CD14-positive monocyte (primary cell): ENCODE results near the gene VAV1. TPM values are rescaled to one million over a fixed set of nuclear protein-coding genes. Genes with fewer than 3 reads are reported as not detected.

Experiments
- DNase-seq, 3 donors: peaks; one replicate each; pipeline ENCODE4 v3.0.0-alpha.2; 2011 to 2022
- H2AFZ ChIP-seq: 2 replicates; pipeline ENCODE4 v1.6.0; 2012; ENCODE audit warnings: mild to moderate bottlenecking, low read depth, low read length, inconsistent platforms; ENCODE audit not compliant: insufficient read depth, poor library complexity, severe bottlenecking
- H3K27ac ChIP-seq, 2 donors: 1 replicate in 1 of 2; 2 replicates in 1 of 2; pipeline ENCODE4 v1.5.1; 2012 to 2013; ENCODE audit warnings: low read length in 2 of 2, control low read depth in 1 of 2, inconsistent platforms in 1 of 2, low read depth in 1 of 2, mild to moderate bottlenecking in 1 of 2
- H3K27me3 ChIP-seq, 2 donors: one replicate each; pipeline versions ENCODE4 v1.6.0 to v1.6.1; 2011 to 2013; ENCODE audit warnings: low read length in 2 of 2; ENCODE audit not compliant: control insufficient read depth in 2 of 2, insufficient read depth in 2 of 2
- H3K36me3 ChIP-seq, 2 donors: replicated peaks in 1 of 2; 1 replicate in 1 of 2; 2 replicates in 1 of 2; pipeline versions ENCODE4 v1.5.1 to v1.6.1; 2012 to 2013; ENCODE audit warnings: low read length in 2 of 2, control low read depth in 1 of 2, inconsistent platforms in 1 of 2, mild to moderate bottlenecking in 1 of 2; ENCODE audit not compliant: insufficient read depth in 2 of 2, control insufficient read depth in 1 of 2
- H3K4me1 ChIP-seq, 2 donors: 1 replicate in 1 of 2; 2 replicates in 1 of 2; pipeline versions ENCODE4 v1.5.1 to v1.6.1; 2012 to 2013; ENCODE audit warnings: low read length in 2 of 2, control low read depth in 1 of 2, inconsistent platforms in 1 of 2, mild to moderate bottlenecking in 1 of 2, moderate library complexity in 1 of 2; ENCODE audit not compliant: insufficient read depth in 2 of 2, control insufficient read depth in 1 of 2
- H3K4me2 ChIP-seq: replicated peaks from 2 replicates; pipeline ENCODE3; 2012; ENCODE audit warnings: low read length, moderate library complexity, mild to moderate bottlenecking; ENCODE audit not compliant: poor library complexity, severe bottlenecking; ENCODE audit errors: extremely low read depth
- H3K4me3 ChIP-seq, 3 experiments: fragments of 200-600 bp in 1 of 3; sonication (generic) in 1 of 3; replicated peaks in 1 of 3; 1 replicate in 2 of 3; 2 replicates in 1 of 3; pipeline ENCODE4 v1.5.1; 2011 to 2013; ENCODE audit warnings: low read length in 3 of 3, mild to moderate bottlenecking in 3 of 3, control low read depth in 2 of 3, low read depth in 2 of 3, inconsistent platforms in 1 of 3, moderate library complexity in 1 of 3
- H3K79me2 ChIP-seq: 2 replicates; pipeline ENCODE4 v1.6.0; 2012; ENCODE audit warnings: mild to moderate bottlenecking, control low read depth, inconsistent platforms, low read length, moderate library complexity; ENCODE audit not compliant: insufficient read depth
- H3K9ac ChIP-seq: 2 replicates; pipeline ENCODE4 v1.6.0; 2017; ENCODE audit warnings: low read length, mild to moderate bottlenecking; ENCODE audit not compliant: insufficient read depth, poor library complexity, severe bottlenecking
- H3K9me3 ChIP-seq, 2 donors: replicated peaks in 1 of 2; 1 replicate in 1 of 2; 2 replicates in 1 of 2; pipeline versions ENCODE4 v1.5.1 to v1.6.1; 2012 to 2013; ENCODE audit warnings: low read length in 2 of 2, control low read depth in 1 of 2; ENCODE audit not compliant: control insufficient read depth in 1 of 2, insufficient read depth in 1 of 2
- H4K20me1 ChIP-seq: 2 replicates; pipeline ENCODE4 v1.6.0; 2012; ENCODE audit warnings: mild to moderate bottlenecking, low read length, control low read depth, moderate library complexity; ENCODE audit not compliant: insufficient read depth
- H3K27ac Mint-ChIP-seq, 7 donors: one replicate each; pipeline ENCODE4 v1.8.0; 2020; ENCODE audit warnings: mild to moderate bottlenecking in 7 of 7, mixed read lengths in 7 of 7, moderate library complexity in 6 of 7, inconsistent platforms in 2 of 7
- H3K27me3 Mint-ChIP-seq, 3 donors: one replicate each; pipeline ENCODE4 v1.8.0; 2021 to 2022; ENCODE audit warnings: low read depth in 3 of 3, mild to moderate bottlenecking in 3 of 3, mixed read lengths in 3 of 3, moderate library complexity in 3 of 3, inconsistent platforms in 1 of 3
- H3K36me3 Mint-ChIP-seq, 2 donors: one replicate each; pipeline ENCODE4 v1.8.0; 2020; ENCODE audit warnings: mixed read lengths in 2 of 2, inconsistent platforms in 1 of 2, mild to moderate bottlenecking in 1 of 2
- H3K4me1 Mint-ChIP-seq: one replicate; pipeline ENCODE4 v1.8.0; 2020; ENCODE audit warnings: mild to moderate bottlenecking, mixed read lengths
- H3K4me3 Mint-ChIP-seq, 2 donors: one replicate each; pipeline ENCODE4 v1.8.0; 2020; ENCODE audit warnings: mild to moderate bottlenecking in 2 of 2, mixed read lengths in 2 of 2, moderate library complexity in 1 of 2
- H3K9me3 Mint-ChIP-seq, 7 donors: one replicate each; pipeline ENCODE4 v1.8.0; 2020 to 2022; ENCODE audit warnings: mixed read lengths in 7 of 7, mild to moderate bottlenecking in 6 of 7, moderate library complexity in 6 of 7, inconsistent platforms in 2 of 7
- CTCF ChIP-seq: fragments of 200-600 bp; IDR thresholded peaks from one replicate; pipeline ENCODE4 v1.8.0; 2022; ENCODE audit warnings: antibody characterized with exemption, mild to moderate bottlenecking
- WGBS: methylation state at CpG from one replicate; pipeline ENCODE4 v1.1.5; 2013; ENCODE audit warnings: missing lambda C conversion rate; ENCODE audit not compliant: insufficient coverage; 5-methylcytosine and 5-hydroxymethylcytosine counted together
- intact Hi-C, 2 donors: fragments of 100-400 bp; cut with micrococcal nuclease; formaldehyde crosslinking; loops; one replicate each; pipeline versions ENCODE4 v1.15.0 to v1.15.1; 2023
- polyA plus RNA-seq, 3 donors: library from polyadenylated mRNA; depleted of rRNA in 1 of 3; unstranded in 2 of 3; stranded (reverse) in 1 of 3; fragments of 300-500 nt in 2 of 3; fragments of >200 nt in 1 of 3; fragmentation: Illumina TruSeq in 2 of 3; gene quantifications; 1 replicate in 2 of 3; 2 replicates in 1 of 3; pipeline ENCODE4 v1.2.3, GENCODE V29; 2012 to 2021

Gene VAV1
- polyA plus RNA-seq, 3 donors = 21.3 to 81.2 (median 30.2) TPM

DNA sequence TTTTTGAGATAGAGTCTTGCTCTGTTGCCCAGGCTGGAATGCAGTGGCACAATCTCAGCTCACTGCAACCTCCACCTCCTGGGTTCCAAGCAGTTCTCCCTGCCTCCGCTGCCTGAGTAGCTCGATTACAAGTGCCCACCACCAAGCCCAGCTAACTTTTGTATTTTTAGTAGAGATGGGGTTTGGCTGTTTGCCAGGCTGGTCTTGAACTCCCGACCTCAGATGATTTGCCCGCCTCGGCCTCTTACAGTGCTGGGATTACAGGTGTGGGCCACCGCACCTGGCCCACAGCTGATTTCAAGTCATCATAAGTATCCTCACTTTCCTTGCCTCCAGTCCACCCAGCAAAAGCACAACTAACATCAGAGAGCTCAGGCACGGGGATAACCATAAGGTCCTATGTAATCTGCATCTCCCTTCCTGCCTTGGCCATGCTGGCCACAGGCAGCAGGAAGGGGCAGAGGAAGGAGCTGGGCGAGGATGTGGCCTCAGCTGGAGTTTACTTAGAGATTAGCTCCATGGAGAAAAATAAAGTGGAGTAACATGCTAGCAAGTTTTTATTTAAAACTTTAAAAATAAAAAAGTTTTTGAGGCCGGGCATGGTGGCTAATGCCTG is 91.9 kb downstream of the VAV1 start:
- no peak overlapping the region for H2AFZ ChIP-seq
- H3K9ac ChIP-seq = no peak overlapping the region
- no peak overlapping the region for H3K27ac ChIP-seq
- peaks cover 41 to 49% of the 10 kb centered on the region in 2 donors for H3K4me1 ChIP-seq
- no peaks in the 10 kb centered on the region for H3K36me3 ChIP-seq
- no peak for DNase-seq
- no peak overlapping the region for H3K4me3 Mint-ChIP-seq
- peaks cover 0 to 17% (median 0%) of the 10 kb centered on the region in 3 donors for H3K27me3 Mint-ChIP-seq
- no peaks in the 10 kb centered on the region for H3K9me3 ChIP-seq
- H3K79me2 ChIP-seq = no peaks in the 10 kb centered on the region
- peaks cover 46% of the 10 kb centered on the region for H3K4me1 Mint-ChIP-seq
- H3K9me3 Mint-ChIP-seq = no peaks in the 10 kb centered on the region
- intact Hi-C loops = loop anchor here (5.0 to 10.0 kb wide), 5 partner anchors 52 to 230 kb away; partner anchors contain the start of genes GPR108 (in 2 of the 2), TRIP10 (in 2 of the 2) and VAV1 (in 1 of the 2)
- 46% methylated on average over 2 of the region's 9 CpGs for WGBS
- H3K36me3 Mint-ChIP-seq = no peaks in the 10 kb centered on the region
- H4K20me1 ChIP-seq = no peaks in the 10 kb centered on the region
- no peaks in the 10 kb centered on the region for H3K27me3 ChIP-seq
- peak overlapping the region in 1 of 7 donors; percentile 35 for H3K27ac Mint-ChIP-seq
- H3K4me2 ChIP-seq = no peak overlapping the region
- TF ChIP-seq CTCF = no peak
- no peak overlapping the region for H3K4me3 ChIP-seq

DNA sequence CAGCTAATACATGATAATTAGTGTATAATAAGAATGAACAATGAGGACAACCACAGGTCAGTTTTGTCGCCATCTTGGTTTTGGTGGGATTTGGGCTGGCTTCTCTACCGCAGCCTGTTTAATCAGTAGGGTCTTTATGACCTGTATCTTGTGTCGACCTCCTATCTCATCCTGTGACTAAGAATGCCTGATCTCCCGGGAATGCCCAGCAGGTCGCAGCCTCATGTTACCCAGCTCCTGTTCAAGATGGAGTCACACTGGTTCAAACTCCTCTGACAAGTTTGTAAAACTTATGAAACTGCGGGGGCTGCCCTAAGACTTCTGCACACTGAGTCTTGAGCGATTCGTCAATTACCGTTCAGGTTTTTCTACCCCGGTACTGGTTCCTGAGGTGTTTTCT is 93.3 kb downstream of the VAV1 start:
- H3K36me3 Mint-ChIP-seq = no peaks in the 10 kb centered on the region
- DNase-seq = no peak
- peaks cover 50% of the 10 kb centered on the region for H3K4me1 Mint-ChIP-seq
- no peak overlapping the region for H2AFZ ChIP-seq
- H4K20me1 ChIP-seq = no peaks in the 10 kb centered on the region
- no peak overlapping the region for H3K27ac ChIP-seq
- no peak overlapping the region for H3K9ac ChIP-seq
- WGBS = 96% methylated on average over 10 of the region's 10 CpGs
- no peak overlapping the region for H3K4me3 Mint-ChIP-seq
- H3K27me3 Mint-ChIP-seq = peaks cover 0 to 17% (median 0%) of the 10 kb centered on the region in 3 donors
- no peaks in the 10 kb centered on the region for H3K36me3 ChIP-seq
- TF ChIP-seq CTCF = no peak
- intact Hi-C loops = loop anchor here (10.0 kb wide), 2 partner anchors 221 to 231 kb away; no protein-coding TSS in a partner anchor
- H3K9me3 ChIP-seq = no peaks in the 10 kb centered on the region
- no peaks in the 10 kb centered on the region for H3K79me2 ChIP-seq
- no peak overlapping the region for H3K4me2 ChIP-seq
- H3K9me3 Mint-ChIP-seq = no peaks in the 10 kb centered on the region
- no peaks in the 10 kb centered on the region for H3K27me3 ChIP-seq
- H3K4me1 ChIP-seq = peaks cover 44 to 52% of the 10 kb centered on the region in 2 donors
- no peak overlapping the region for H3K4me3 ChIP-seq
- no peak overlapping the region for H3K27ac Mint-ChIP-seq
